DOHH2 (cell line): ENCODE measurements around the gene STIP1.
A peak's percentile ranks its signal among the peaks of the same experiment; 100 is the strongest.

Experiments used
- EZH2phosphoT487 ChIP-seq: fragments of 200-600 bp; sonication (generic); IDR thresholded peaks from 2 replicates; pipeline ENCODE4 v1.6.1; 2017; ENCODE audit warnings: borderline replicate concordance, mild to moderate bottlenecking, antibody characterized with exemption, low read length, moderate library complexity, mixed read lengths
- TF ChIP-seq, protein P1 (sequence below): fragments of 200-600 bp; sonication (generic); IDR thresholded peaks from one replicate; pipeline ENCODE4 v1.5.1; 2014; ENCODE audit warnings: antibody characterized with exemption, mild to moderate bottlenecking, low read depth, low read length; ENCODE audit not compliant: poor library complexity, severe bottlenecking

DNA sequence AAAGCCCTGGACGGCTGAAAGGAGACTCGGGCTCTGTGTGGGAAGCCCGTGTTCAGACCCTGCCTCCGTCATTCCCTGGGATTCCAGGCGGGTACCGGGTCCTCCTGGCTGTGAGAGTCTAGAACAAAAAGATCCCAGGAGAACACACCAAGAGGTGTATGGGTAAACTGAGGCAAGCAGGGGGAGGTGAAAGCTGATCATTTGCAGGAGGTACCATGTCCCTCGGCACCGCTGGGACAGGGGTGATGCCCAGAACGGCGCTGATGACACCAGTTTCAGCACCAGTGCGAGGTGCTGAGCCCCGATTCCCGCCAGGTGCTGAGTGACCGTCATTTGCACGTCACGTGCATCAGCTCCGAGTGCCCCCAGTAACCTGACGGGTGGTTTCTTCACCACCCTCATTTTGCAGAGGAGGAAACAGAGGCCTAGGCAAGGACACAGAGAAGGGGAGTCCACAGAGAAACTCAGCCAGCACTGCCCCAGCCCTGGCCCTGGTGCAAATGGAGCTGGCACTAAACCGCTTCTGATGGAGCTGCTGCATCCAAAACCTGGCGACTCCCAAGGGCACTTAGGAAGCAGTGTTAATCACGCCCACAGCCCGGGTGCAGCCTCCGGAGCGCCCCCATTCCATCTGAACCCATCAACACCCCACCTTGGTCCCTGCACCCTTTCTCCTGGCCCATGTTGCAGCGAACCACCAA is 36.9 kb upstream of the STIP1 start:
- TF ChIP-seq, protein P1, sequence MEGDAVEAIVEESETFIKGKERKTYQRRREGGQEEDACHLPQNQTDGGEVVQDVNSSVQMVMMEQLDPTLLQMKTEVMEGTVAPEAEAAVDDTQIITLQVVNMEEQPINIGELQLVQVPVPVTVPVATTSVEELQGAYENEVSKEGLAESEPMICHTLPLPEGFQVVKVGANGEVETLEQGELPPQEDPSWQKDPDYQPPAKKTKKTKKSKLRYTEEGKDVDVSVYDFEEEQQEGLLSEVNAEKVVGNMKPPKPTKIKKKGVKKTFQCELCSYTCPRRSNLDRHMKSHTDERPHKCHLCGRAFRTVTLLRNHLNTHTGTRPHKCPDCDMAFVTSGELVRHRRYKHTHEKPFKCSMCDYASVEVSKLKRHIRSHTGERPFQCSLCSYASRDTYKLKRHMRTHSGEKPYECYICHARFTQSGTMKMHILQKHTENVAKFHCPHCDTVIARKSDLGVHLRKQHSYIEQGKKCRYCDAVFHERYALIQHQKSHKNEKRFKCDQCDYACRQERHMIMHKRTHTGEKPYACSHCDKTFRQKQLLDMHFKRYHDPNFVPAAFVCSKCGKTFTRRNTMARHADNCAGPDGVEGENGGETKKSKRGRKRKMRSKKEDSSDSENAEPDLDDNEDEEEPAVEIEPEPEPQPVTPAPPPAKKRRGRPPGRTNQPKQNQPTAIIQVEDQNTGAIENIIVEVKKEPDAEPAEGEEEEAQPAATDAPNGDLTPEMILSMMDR: peak; percentile 43
- TF ChIP-seq EZH2phosphoT487: no peak
